Subcutaneous adipose tissue (tissue), 4 donors: ENCODE results near the gene KCND1. TPM values are rescaled to one million over a fixed set of nuclear protein-coding genes. Genes with fewer than 3 reads are reported as not detected.

ENCODE experiments used
- total RNA-seq, 4 donors: library from RNA; depleted of rRNA; stranded (reverse); fragments of >200 nt; gene quantifications; one replicate each; pipeline ENCODE4 v1.1.0, GENCODE V29; 2016
- TF ChIP-seq, protein P1 (sequence below): fragments of 450-650 bp; IDR thresholded peaks from one replicate; pipeline ENCODE4 v1.5.1; 2016; ENCODE audit warnings: low read depth, mild to moderate bottlenecking, control low read depth, antibody characterized with exemption, moderate library complexity

The KCND1 gene
- total RNA-seq, 4 donors from 2014 or later = 0.49 to 1.7 (median 1.1) TPM

DNA sequence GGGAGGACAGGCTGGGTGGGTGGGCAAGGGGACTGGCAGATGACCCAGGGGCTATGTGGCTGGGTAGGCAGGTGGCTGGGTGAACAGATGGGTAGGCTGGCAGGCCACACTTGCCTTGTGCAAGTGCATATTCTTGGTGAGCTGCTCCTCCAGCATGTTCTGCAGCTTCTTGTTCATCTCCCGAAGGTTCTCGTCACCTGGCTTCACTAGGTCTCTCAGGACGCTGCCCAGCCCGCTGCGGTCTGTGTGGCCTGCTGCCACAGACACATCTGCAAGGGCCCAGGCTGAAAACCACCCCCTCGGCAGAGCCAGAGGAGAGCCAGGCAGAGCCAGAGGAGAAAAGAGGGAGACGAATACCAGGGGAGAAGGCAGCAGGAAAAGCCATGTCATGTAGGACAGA is 3.4 kb upstream of the KCND1 start:
- TF ChIP-seq, protein P1, sequence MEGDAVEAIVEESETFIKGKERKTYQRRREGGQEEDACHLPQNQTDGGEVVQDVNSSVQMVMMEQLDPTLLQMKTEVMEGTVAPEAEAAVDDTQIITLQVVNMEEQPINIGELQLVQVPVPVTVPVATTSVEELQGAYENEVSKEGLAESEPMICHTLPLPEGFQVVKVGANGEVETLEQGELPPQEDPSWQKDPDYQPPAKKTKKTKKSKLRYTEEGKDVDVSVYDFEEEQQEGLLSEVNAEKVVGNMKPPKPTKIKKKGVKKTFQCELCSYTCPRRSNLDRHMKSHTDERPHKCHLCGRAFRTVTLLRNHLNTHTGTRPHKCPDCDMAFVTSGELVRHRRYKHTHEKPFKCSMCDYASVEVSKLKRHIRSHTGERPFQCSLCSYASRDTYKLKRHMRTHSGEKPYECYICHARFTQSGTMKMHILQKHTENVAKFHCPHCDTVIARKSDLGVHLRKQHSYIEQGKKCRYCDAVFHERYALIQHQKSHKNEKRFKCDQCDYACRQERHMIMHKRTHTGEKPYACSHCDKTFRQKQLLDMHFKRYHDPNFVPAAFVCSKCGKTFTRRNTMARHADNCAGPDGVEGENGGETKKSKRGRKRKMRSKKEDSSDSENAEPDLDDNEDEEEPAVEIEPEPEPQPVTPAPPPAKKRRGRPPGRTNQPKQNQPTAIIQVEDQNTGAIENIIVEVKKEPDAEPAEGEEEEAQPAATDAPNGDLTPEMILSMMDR = no peak

DNA sequence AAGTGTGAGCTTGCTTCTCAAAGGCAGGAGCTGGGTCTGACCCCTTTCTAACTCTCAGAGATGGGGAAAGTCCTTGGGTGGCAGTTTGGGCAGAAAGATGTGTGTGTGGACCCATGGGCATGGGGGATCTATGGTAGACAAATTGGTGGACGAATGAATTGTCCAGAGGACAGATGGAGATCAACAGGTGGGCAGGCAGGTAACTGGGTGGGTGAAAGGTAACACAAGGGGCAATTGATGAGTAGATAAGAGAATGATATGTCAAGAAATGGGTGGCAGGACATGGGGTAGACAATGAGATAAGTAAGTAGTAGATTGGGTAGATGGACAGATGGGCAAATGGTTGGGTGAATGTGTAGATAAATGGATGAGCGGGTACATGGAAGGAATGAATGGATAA is 2.9 kb upstream of the KCND1 start:
- TF ChIP-seq, protein P1 = no peak

DNA sequence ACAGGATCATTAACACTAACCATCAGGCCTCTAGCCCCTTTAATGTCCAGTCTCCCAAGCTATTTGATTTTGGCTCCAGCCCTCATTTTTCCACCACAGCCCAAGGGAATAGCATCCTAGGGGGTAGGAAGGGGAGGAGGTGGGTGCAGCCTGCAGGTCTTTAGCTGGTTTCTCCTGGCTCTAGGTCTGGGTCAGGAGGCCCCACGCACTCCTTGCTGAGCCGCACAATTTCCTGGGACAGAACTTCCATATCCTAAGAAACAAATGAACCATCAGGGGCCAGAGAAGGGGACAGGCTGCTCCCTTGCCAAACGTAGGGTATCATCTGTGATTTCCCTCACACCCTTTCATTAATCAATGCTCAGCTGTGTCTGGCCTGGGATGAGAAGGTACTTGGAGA is 2.4 kb upstream of the KCND1 start:
- TF ChIP-seq, protein P1 = no peak

DNA sequence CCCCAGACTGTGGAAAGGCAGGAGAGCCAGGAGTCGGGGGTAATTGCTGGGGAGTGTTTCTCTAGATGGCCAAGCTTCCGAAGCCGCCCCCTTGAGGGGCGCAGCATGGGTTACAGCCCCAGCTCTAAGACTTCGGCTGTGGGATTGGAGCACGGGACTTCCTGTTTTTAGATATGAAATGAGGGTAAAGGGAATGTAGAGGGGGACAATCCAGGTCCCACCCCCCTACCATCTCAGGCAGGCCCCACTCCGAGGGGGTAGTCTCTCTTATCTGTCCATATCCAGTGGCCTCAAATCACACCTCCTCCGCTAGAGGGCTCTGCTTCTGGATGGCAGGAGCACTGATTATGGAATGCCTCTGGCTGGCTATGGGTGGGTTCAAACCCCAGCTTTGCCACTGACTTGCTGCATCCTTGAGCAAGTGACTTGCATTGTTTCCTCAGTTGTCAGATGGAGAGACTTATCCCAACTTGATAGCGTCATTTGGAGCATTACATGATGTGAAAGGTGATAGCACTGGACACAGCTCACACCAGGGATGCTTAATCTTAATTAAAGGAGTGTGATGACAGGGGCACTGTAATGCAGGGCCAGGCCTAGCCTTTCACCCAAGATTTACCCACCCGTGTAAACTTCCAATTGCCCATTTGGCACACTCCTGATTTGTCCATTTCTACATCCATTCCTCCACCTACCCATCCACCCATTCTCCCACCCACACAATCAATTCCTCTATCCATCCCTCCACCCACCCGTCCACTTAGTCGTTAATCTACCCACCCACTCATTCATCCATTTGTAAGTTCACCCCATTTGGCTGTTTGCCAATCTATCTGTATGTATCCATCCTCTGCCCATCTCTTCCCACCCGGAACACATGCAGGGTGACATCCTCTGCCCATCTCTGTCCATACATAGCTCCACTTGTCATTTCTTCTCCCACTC is 848 bp upstream of the KCND1 start:
- TF ChIP-seq, protein P1 = no peak

DNA sequence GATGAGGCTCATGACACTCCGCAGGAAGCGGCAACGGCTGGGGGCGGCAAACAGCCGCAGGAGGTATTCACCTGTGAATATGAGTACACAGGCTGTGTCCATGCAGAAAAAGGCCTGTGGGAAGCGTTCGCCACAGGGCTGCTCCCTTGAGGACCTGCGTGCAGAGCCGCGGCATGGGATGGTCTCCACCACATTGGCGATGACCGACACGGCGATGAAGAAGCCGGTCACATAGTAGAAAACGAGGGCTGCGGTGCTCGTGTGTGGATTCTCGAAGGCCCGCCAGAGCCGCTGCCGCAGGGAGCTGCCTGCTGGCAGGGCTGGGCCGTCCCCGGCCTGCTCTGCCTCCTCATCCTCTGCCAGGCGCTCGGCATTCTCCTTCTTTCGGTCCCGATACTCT is 2.2 kb downstream of the KCND1 start:
- TF ChIP-seq, protein P1 = no peak

DNA sequence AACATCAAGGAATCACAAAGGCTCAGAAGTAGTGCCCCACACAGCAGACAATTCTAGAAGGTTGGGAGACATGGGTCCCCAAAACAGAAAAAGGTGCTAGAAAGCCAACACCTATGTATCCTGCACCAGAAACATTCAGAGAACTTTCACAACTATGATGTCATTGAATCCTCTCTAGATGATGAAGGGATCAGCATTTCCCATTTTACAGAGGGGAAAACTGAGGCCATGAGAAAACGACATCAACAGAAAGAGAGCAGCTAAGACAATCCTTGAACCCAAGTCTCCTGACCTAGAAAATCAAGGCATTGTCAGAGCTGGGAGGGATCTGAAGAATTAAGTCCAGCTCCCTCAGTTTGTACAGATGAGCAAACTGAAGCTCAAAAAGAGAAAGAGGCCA is 3.3 kb downstream of the KCND1 start:
- TF ChIP-seq, protein P1 = no peak

DNA sequence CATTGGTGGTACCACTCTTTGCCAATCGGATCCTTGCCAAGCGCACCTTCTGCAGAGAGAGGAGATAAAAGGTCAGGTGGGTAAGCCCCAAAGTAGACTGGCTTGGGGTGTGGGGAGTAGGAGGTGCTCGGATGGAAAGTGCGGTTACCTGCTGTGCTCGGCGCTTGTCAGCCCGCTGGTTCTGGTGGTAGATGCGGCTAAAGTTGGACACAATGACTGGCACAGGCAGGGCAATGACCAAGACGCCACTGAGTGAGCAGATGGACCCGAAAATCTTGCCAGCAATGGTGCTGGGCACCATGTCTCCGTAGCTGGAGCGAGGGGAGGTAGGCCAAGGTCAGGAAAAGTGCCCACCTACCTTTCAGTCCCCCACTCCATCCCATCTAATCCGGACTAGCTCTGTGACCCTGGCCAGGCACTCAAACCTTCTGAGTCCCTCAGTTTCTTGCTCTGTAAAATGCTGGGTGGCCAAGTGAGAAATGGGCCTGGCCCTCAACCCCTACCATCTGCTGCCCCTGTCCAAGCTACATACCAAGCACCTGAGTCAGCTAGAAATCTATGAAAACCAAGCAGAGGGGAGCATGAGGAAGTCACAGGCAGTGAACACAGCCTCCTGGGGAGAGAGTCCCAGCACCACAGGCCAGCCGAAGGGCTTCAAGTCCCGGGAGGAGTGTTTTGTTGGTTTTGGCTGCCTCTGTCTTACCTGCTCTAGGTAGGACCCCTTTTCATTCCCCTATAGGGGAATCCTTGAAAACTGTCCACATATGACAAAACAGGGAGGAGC is 4.7 kb downstream of the KCND1 start:
- TF ChIP-seq, protein P1 = no peak
